AG04450 (cell line): ENCODE results near the gene NUCB1. TPM values are rescaled to one million over a fixed set of nuclear protein-coding genes. Genes with fewer than 3 reads are reported as not detected.
A peak's percentile ranks its signal among the peaks of the same experiment; 100 is the strongest.
"Not testable (repeated sequence)": the region's sequence is repeated elsewhere in the genome, so short reads cannot be mapped to it uniquely, and the experiment has no call there.

Source experiments
- CTCF ChIA-PET: fragments of 300-600, 350-600 bp; formaldehyde crosslinking; extraction: SDS; loops from one replicate; lab custom pipeline; 2022; ENCODE audit warnings: antibody characterized with exemption, inconsistent platforms; lab: Charles Lee
- POLR2A ChIA-PET: fragments of 350-600 bp; formaldehyde crosslinking; extraction: SDS; loops from one replicate; lab custom pipeline; 2021; ENCODE audit warnings: antibody characterized with exemption, inconsistent platforms; lab: Yijun Ruan, JAX
- DNase-seq: peaks from one replicate; pipeline ENCODE4 v3.0.0-alpha.2; 2011; ENCODE audit warnings: low read depth, low spot score
- H3K27ac ChIP-seq: one replicate; pipeline ENCODE4 v1.5.1; 2012; ENCODE audit warnings: low read depth, low read length, control low read depth
- H3K27me3 ChIP-seq: one replicate; pipeline ENCODE4 v1.6.0; 2012; ENCODE audit warnings: low read length; ENCODE audit not compliant: control insufficient read depth, insufficient read depth
- H3K4me3 ChIP-seq: 2 replicates; pipeline ENCODE4 v1.5.1; 2011; ENCODE audit warnings: mild to moderate bottlenecking, low read depth, low read length, control low read depth
- H3K9me3 ChIP-seq: 2 replicates; pipeline ENCODE4 v1.5.1; 2012; ENCODE audit warnings: low read length; ENCODE audit not compliant: control insufficient read depth, insufficient read depth
- CTCF ChIP-seq: IDR thresholded peaks from 2 replicates; pipeline ENCODE4 v1.5.1; 2011; ENCODE audit warnings: low read depth, low read length, control low read depth, inconsistent platforms
- polyA plus RNA-seq: library from polyadenylated mRNA; depleted of rRNA; stranded (reverse); fragments of >200 nt; gene quantifications from 2 replicates; pipeline ENCODE4 v1.2.3, GENCODE V29; 2011

The NUCB1 gene
- polyA plus RNA-seq, 1 experiment, result 123 TPM

GRCh38 chr19:48920949-48921348 lies 20.8 kb downstream of the NUCB1 start:
- H3K9me3 ChIP-seq, result no peaks in the 10 kb centered on the region
- no peak overlapping the region for H3K4me3 ChIP-seq
- H3K27me3 ChIP-seq, result no peaks in the 10 kb centered on the region
- DNase-seq, result no peak
- POLR2A ChIA-PET, result no interaction called here
- no peak overlapping the region for H3K27ac ChIP-seq
- no peak for TF ChIP-seq CTCF
- CTCF ChIA-PET, result no interaction called here

GRCh38 chr19:48921721-48922500 lies 21.8 kb downstream of the NUCB1 start:
- no peak for TF ChIP-seq CTCF
- no peak for DNase-seq
- no peak overlapping the region for H3K27ac ChIP-seq
- CTCF ChIA-PET, result no interaction called here
- H3K4me3 ChIP-seq, result no peak overlapping the region
- no peaks in the 10 kb centered on the region for H3K27me3 ChIP-seq
- POLR2A ChIA-PET, result no interaction called here
- no peaks in the 10 kb centered on the region for H3K9me3 ChIP-seq

GRCh38 chr19:48922548-48923490 lies 22.7 kb downstream of the NUCB1 start:
- no peak for DNase-seq
- CTCF ChIA-PET, result no interaction called here
- no peak for TF ChIP-seq CTCF
- Histone ChIP-seq H3K4me3 (no peak overlapping the region), H3K27me3 (no peaks in the 10 kb centered on the region), H3K9me3 (no peaks in the 10 kb centered on the region), H3K27ac (no peak overlapping the region)
- POLR2A ChIA-PET, result no interaction called here

- no peaks in the 10 kb centered on the region for H3K27me3 ChIP-seq
- POLR2A ChIA-PET, result interaction anchor here (0.6 to 2.1 kb wide), 7 partner anchors 25 to 52 kb away, joined by 3 to 7 read pairs (median 3); partner anchors contain the start of gene NUCB1
- H3K9me3 ChIP-seq, result no peaks in the 10 kb centered on the region
- DNase-seq, result peak; percentile 69
- H3K4me3 ChIP-seq, result no peak overlapping the region
- H3K27ac ChIP-seq, result peak overlapping the region; percentile 68
- no peak for TF ChIP-seq CTCF
- CTCF ChIA-PET, result interaction anchor here (0.6 to 1.4 kb wide), 3 partner anchors 45 to 530 kb away, joined by 4 to 8 read pairs (median 4); no protein-coding TSS in a partner anchor
These were observed 25.2 kb downstream of the NUCB1 start for GRCh38 chr19:48925240-48925843.

- H3K4me3 ChIP-seq, H3K9me3 ChIP-seq, H3K27me3 ChIP-seq, DNase-seq: not testable (repeated sequence)
- H3K27ac ChIP-seq, result peak overlapping the region; percentile 52
- CTCF ChIA-PET, result interaction anchor here (0.6 to 1.2 kb wide), 2 partner anchors 45 to 530 kb away, joined by 4 to 8 read pairs; no protein-coding TSS in a partner anchor
- POLR2A ChIA-PET, result interaction anchor here (0.6 to 2.1 kb wide), 6 partner anchors 26 to 51 kb away, joined by 3 to 7 read pairs (median 4); partner anchors contain the start of gene NUCB1
These were observed 25.8 kb downstream of the NUCB1 start for GRCh38 chr19:48925890-48926289.
